Measurements from ENCODE around the gene TSPAN31. TPM values are rescaled to one million over a fixed set of nuclear protein-coding genes. Genes with fewer than 3 reads are reported as not detected.

Gene TSPAN31
- total and polyA plus RNA-seq, 12 donors, result 21.1 to 37.4 (median 28.8) TPM

DNA sequence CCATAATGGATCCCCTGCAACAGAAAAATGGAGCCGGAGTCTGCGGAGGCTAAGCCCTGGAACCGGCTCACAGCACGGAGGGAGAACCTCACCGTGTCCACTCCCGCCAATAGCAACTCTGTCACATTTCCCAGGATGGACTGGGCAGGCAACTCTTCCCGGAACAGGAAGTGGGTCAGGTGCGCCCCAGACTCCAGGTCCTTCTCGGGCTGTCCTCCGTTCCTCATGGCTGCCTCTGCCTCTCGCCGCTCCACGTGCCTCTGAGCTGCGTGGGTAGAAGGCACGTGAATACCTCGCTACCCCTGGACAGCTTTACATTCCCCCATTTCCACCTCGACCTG is 19.8 kb downstream of the TSPAN31 start:
- Histone ChIP-seq H3K27me3 (peaks cover 7 to 56% (median 45%) of the 10 kb centered on the region in 7 donors), H3K4me3 (peak overlapping the region in 8 of 10 donors; percentile 27 to 57 (median 46)), H3K36me3 (peaks cover 0 to 16% (median 0%) of the 10 kb centered on the region in 9 donors), H3K9me3 (no peaks in the 10 kb centered on the region), H3K27ac (no peak overlapping the region), H3K4me1 (peaks cover 15 to 33% (median 26%) of the 10 kb centered on the region in 9 donors)
- 14 to 18% methylated on average over 17 of the region's 17 CpGs for WGBS, 2 donors
- TF ChIP-seq, protein P1, sequence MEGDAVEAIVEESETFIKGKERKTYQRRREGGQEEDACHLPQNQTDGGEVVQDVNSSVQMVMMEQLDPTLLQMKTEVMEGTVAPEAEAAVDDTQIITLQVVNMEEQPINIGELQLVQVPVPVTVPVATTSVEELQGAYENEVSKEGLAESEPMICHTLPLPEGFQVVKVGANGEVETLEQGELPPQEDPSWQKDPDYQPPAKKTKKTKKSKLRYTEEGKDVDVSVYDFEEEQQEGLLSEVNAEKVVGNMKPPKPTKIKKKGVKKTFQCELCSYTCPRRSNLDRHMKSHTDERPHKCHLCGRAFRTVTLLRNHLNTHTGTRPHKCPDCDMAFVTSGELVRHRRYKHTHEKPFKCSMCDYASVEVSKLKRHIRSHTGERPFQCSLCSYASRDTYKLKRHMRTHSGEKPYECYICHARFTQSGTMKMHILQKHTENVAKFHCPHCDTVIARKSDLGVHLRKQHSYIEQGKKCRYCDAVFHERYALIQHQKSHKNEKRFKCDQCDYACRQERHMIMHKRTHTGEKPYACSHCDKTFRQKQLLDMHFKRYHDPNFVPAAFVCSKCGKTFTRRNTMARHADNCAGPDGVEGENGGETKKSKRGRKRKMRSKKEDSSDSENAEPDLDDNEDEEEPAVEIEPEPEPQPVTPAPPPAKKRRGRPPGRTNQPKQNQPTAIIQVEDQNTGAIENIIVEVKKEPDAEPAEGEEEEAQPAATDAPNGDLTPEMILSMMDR (IDR thresholded peaks at IDR 0.05), result no peak
- intact Hi-C loops (cut with DNase I), result no loop called here
- no peak for DNase-seq
- ATAC-seq, result peak in 1 of 8 donors; percentile 4

DNA sequence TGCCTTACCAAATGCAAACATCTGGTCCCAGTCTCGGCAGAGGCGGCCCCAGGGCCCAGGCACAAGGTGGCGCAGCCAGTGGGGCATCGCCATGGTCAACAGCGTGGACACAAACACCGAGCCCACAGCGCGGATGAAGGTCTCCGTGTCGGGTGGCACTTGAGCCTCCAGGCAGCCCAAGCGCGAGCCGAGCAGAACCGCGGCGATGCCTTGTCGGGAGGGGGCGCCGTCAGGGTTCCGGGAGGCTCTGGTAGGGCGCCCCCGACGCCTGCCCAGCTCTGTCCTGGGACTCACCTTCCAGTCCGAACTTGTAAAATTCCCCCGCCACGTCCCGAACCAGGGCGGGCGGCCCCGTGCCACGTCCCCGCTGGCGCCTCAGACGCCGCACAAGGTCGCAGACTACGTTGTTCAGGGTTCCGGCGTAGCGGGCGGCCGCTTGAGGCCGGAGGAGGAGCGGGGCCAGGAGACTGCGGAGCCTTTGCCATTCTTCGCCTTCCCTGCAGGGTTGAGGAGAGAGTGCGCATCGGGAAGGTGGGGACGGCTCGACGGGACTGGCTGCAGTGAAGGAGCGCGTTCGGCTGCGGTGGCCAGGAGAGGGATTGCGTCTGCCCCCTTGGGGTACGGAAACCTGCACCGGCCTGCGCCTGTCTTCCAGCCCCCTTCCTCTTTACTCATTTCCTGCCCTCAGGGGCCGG is 20.3 kb downstream of the TSPAN31 start:
- TF ChIP-seq, protein P1 (IDR thresholded peaks at IDR 0.05), result peak in 6 of 9 donors; percentile 5 to 51 (median 44)
- Histone ChIP-seq H3K4me3 (peak overlapping the region; percentile 15 to 57 (median 44)), H3K9me3 (no peaks in the 10 kb centered on the region), H3K27me3 (peaks cover 7 to 56% (median 45%) of the 10 kb centered on the region in 7 donors), H3K36me3 (peaks cover 0 to 22% (median 0%) of the 10 kb centered on the region in 9 donors), H3K27ac (no peak overlapping the region), H3K4me1 (peaks cover 15 to 33% (median 26%) of the 10 kb centered on the region in 9 donors)
- WGBS, 2 donors, result 1% methylated on average over 60 of the region's 60 CpGs
- DNase-seq, result peak in 1 of 2 donors; percentile 38
- intact Hi-C loops (cut with DNase I), result no loop called here
- ATAC-seq, result peak; percentile 30 to 55 (median 46)

DNA sequence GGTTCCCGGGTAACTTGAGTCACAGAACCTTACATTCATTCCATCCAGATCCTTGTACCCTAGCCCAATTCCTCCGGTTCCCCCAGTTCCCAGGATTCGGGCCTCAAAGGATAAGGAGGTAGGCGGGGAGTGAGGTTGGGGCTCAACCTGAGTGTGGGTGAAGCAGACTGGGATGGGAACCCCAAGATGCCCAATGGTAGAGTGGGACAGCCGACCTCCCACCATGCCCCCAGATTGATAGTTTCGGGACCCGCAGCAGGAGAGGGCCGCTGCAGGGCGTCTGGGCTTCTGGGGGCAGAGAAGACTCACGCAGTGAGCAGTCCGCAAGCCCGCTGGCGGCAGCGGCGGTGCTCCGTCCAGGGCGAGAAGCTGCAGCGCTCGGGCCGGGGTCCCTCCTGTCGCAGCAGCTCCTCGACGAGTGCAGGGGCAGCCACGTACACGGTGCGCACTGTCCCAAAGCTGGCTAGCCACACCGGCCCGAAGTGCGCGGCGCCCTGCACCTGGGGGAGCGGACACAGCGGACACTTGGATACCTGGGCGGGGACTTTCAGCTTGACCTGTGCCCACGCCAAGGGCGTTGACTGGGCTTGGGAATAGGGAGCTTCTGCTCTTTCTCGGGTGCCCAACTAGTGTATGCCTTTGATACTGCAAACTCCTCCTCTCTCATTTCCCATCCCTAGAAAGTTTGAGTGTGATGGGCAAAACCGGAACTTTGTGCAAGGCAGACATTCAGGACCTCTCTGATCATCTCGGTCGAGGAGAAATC is 21.0 kb downstream of the TSPAN31 start:
- WGBS, 2 donors, result 3 to 4% methylated on average over 40 of the region's 40 CpGs
- Histone ChIP-seq H3K9me3 (no peaks in the 10 kb centered on the region), H3K4me1 (peaks cover 15 to 35% (median 28%) of the 10 kb centered on the region in 9 donors), H3K27me3 (peaks cover 7 to 56% (median 45%) of the 10 kb centered on the region in 7 donors), H3K4me3 (peak overlapping the region; percentile 9 to 57 (median 40)), H3K36me3 (peaks cover 0 to 28% (median 0%) of the 10 kb centered on the region in 9 donors), H3K27ac (no peak overlapping the region)
- no peak for DNase-seq
- intact Hi-C loops (cut with DNase I), result no loop called here
- TF ChIP-seq, protein P1 (IDR thresholded peaks at IDR 0.05), result no peak
- peak in 7 of 8 donors; percentile 4 to 23 (median 11) for ATAC-seq

DNA sequence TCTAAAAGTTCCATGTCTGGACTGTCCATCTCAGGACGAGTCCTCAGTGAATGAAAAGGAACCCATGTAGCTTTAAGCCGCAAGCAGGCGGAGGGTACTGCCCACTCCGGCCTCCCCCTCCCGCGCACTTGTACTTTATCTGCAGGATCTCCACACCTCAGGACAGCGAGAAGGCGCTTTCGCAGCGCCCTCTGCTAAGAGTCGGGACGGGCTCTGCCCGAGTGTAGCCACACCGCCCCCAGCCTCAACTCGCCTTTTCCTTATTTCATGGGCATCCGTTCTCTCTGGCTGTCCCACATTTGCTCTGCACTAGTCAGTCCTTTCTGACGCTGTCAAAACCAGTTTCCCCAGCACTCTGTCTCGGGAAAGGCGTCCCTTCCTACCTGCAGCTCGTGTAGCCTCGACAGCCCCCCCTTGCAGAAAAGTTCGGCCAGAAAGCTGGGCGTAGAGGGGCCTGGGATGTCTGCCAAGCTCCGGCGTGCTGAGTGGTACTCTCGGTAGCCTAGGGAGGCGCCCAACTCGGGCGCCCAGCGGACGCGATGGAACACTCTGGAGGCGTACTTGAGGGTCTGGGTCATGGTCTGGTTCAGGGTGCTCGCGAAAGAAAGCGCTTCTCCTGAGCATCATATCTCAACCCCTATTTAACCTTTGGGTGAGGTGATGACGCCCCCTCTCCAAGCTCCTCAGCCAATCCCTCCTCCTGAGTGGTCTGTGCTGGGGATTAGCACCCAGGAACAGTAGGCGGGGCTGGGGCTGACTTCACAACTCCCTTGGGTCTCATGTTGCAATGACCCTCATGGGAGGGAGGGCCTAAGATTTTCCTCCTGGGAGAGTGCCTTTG is 21.8 kb downstream of the TSPAN31 start, which contains the start of gene CYP27B1:
TSS of gene CYP27B1 (minus strand) at position 615 of the 841 bp plus-strand sequence. CDS start at position 578, 37 bp downstream.
- no peak for DNase-seq
- Histone ChIP-seq H3K9me3 (no peaks in the 10 kb centered on the region), H3K36me3 (peaks cover 0 to 28% (median 0%) of the 10 kb centered on the region in 9 donors), H3K27me3 (peaks cover 7 to 56% (median 45%) of the 10 kb centered on the region in 7 donors), H3K4me3 (peak within 1 kb of the TSS in 9 of 10 donors; percentile 9 to 57 (median 39)), H3K4me1 (peaks cover 18 to 43% (median 34%) of the 10 kb centered on the region in 9 donors), H3K27ac (no peak within 1 kb of the TSS)
- TF ChIP-seq, protein P1 (IDR thresholded peaks at IDR 0.05), result no peak
- intact Hi-C loops (cut with DNase I), result no loop called here
- ATAC-seq, result peak in 6 of 8 donors; percentile 13 to 31 (median 20)
- 4 to 5% methylated on average over 38 of the region's 38 CpGs for WGBS, 2 donors

Data from heart right ventricle (tissue), 16 donors.